ENCODE measurements around the gene RASSF5. TPM values are rescaled to one million over a fixed set of nuclear protein-coding genes. Genes with fewer than 3 reads are reported as not detected.
A peak's percentile ranks its signal among the peaks of the same experiment; 100 is the strongest.

The RASSF5 gene
- total RNA-seq, 1 experiment from 2014 or later: 2.1 TPM

- peaks cover 3% of the 10 kb centered on the region for H3K27me3 Mint-ChIP-seq (ENCODE audit: low read depth)
- ATAC-seq (peak; percentile 80), DNase-seq (ENCODE audit: low spot score) (peak; percentile 78)
- no peak overlapping the region for H3K4me3 Mint-ChIP-seq
- CTCF ChIA-PET: interaction anchor here (0.6 to 2.2 kb wide), 4 partner anchors 8 to 17 kb away, joined by 3 to 14 read pairs (median 6); partner anchors contain the start of gene IKBKE
- H3K36me3 Mint-ChIP-seq: peaks cover 20% of the 10 kb centered on the region
- H3K4me1 Mint-ChIP-seq: peaks cover 3% of the 10 kb centered on the region
- TF ChIP-seq CTCF (IDR thresholded peaks at IDR 0.05): peak; percentile 68
- TF ChIP-seq ZNF671 (CRISPR knock-in tag; IDR thresholded peaks at IDR 0.05): no peak
- no peak for TF ChIP-seq TEAD4 (CRISPR knock-in tag; IDR thresholded peaks at IDR 0.05)
- no peaks in the 10 kb centered on the region for H3K9me3 Mint-ChIP-seq
- H3K27ac Mint-ChIP-seq: no peak overlapping the region; the same call in 1 of the 2 replicates
- POLR2A ChIA-PET: no interaction called here
These were observed 45.5 kb upstream of the RASSF5 start for GRCh38 chr1:206461602-206462455.

DNA sequence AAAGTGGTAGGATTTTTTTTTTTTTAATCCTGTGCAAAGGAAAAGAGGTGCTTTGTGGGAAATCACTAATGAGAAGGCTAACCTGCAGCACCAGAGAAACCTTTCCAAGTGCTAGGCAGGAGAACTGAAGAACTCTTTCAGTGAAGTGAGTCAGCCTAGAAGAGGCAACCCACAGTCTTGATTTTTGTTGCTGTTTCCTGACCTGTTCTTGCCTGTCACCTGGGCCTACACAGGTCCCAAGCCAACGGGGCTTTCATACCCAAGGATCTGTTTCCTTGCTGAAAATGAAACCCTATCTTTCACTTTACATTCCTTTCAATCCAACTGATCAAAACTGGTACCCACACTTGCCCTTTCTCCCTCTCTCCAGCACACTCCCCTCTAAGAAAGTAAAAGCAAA is 44.2 kb upstream of the RASSF5 start:
- Mint-ChIP-seq H3K9me3 (no peaks in the 10 kb centered on the region), H3K27ac (no peak overlapping the region), H3K36me3 (peaks cover 20% of the 10 kb centered on the region), H3K4me3 (no peak overlapping the region), H3K4me1 (peaks cover 11% of the 10 kb centered on the region), H3K27me3 (ENCODE audit: low read depth) (peaks cover 11% of the 10 kb centered on the region)
- POLR2A ChIA-PET: no interaction called here
- no peak for DNase-seq (ENCODE audit: low spot score)
- CTCF ChIA-PET: interaction anchor here (1.2 kb wide), 1 partner anchor 27 kb away, joined by 4 read pairs; no protein-coding TSS in a partner anchor
- no peak for ATAC-seq
- no peak for TF ChIP-seq ATF1 (CRISPR knock-in tag; IDR thresholded peaks at IDR 0.05)
- TF ChIP-seq ZBTB21 (CRISPR knock-in tag; IDR thresholded peaks at IDR 0.05; ENCODE audit: borderline replicate concordance): no peak
- no peak for TF ChIP-seq E2F1 (CRISPR knock-in tag; IDR thresholded peaks at IDR 0.05)
- no peak for TF ChIP-seq ZNF138 (CRISPR knock-in tag; conservative IDR thresholded peaks at IDR 0.05)
- no peak for TF ChIP-seq PRRX2 (CRISPR knock-in tag; IDR thresholded peaks at IDR 0.05)
- TF ChIP-seq, protein P1, sequence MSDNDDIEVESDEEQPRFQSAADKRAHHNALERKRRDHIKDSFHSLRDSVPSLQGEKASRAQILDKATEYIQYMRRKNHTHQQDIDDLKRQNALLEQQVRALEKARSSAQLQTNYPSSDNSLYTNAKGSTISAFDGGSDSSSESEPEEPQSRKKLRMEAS (CRISPR knock-in tag; IDR thresholded peaks at IDR 0.05): no peak
- TF ChIP-seq IRF2 (CRISPR knock-in tag; IDR thresholded peaks at IDR 0.05; ENCODE audit: borderline replicate concordance, low read depth): no peak
- no peak for TF ChIP-seq ELF4 (CRISPR knock-in tag; IDR thresholded peaks at IDR 0.05; ENCODE audit: low read depth)
- no peak for TF ChIP-seq MYBL2 (CRISPR knock-in tag; IDR thresholded peaks at IDR 0.05)
- TF ChIP-seq, protein P2, sequence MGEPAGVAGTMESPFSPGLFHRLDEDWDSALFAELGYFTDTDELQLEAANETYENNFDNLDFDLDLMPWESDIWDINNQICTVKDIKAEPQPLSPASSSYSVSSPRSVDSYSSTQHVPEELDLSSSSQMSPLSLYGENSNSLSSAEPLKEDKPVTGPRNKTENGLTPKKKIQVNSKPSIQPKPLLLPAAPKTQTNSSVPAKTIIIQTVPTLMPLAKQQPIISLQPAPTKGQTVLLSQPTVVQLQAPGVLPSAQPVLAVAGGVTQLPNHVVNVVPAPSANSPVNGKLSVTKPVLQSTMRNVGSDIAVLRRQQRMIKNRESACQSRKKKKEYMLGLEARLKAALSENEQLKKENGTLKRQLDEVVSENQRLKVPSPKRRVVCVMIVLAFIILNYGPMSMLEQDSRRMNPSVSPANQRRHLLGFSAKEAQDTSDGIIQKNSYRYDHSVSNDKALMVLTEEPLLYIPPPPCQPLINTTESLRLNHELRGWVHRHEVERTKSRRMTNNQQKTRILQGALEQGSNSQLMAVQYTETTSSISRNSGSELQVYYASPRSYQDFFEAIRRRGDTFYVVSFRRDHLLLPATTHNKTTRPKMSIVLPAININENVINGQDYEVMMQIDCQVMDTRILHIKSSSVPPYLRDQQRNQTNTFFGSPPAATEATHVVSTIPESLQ (CRISPR knock-in tag; IDR thresholded peaks at IDR 0.05): no peak
- TF ChIP-seq NR1H2 (CRISPR knock-in tag; IDR thresholded peaks at IDR 0.05): no peak
- TF ChIP-seq, protein P3, sequence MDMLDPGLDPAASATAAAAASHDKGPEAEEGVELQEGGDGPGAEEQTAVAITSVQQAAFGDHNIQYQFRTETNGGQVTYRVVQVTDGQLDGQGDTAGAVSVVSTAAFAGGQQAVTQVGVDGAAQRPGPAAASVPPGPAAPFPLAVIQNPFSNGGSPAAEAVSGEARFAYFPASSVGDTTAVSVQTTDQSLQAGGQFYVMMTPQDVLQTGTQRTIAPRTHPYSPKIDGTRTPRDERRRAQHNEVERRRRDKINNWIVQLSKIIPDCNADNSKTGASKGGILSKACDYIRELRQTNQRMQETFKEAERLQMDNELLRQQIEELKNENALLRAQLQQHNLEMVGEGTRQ (CRISPR knock-in tag; IDR thresholded peaks at IDR 0.05): no peak
- TF ChIP-seq USF1 (CRISPR knock-in tag; IDR thresholded peaks at IDR 0.05): no peak
- TF ChIP-seq, protein P4, sequence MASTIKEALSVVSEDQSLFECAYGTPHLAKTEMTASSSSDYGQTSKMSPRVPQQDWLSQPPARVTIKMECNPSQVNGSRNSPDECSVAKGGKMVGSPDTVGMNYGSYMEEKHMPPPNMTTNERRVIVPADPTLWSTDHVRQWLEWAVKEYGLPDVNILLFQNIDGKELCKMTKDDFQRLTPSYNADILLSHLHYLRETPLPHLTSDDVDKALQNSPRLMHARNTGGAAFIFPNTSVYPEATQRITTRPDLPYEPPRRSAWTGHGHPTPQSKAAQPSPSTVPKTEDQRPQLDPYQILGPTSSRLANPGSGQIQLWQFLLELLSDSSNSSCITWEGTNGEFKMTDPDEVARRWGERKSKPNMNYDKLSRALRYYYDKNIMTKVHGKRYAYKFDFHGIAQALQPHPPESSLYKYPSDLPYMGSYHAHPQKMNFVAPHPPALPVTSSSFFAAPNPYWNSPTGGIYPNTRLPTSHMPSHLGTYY (CRISPR knock-in tag; IDR thresholded peaks at IDR 0.05): no peak
- TF ChIP-seq GRHL2 (CRISPR knock-in tag; IDR thresholded peaks at IDR 0.05; ENCODE audit: insufficient replicate concordance, severe bottlenecking): no peak
- no peak for TF ChIP-seq CDX4 (CRISPR knock-in tag; IDR thresholded peaks at IDR 0.05; ENCODE audit: borderline replicate concordance)
- TF ChIP-seq EMX1 (CRISPR knock-in tag; IDR thresholded peaks at IDR 0.05): no peak
- no peak for TF ChIP-seq OVOL2 (CRISPR knock-in tag; IDR thresholded peaks at IDR 0.05; ENCODE audit: borderline replicate concordance)
- TF ChIP-seq E2F4 (CRISPR knock-in tag; IDR thresholded peaks at IDR 0.05; ENCODE audit: borderline replicate concordance, low read depth): no peak

All from WTC11 (cell line).